IPS-20b (cell line): ENCODE results near the gene ENG.
A peak's percentile ranks its signal among the peaks of the same experiment; 100 is the strongest.

Source experiments
- H3K27ac ChIP-seq: one replicate; pipeline ENCODE4 v1.5.1; 2013; ENCODE audit warnings: low read length
- H3K27me3 ChIP-seq: 2 replicates; pipeline ENCODE4 v1.6.1; 2013; ENCODE audit warnings: mild to moderate bottlenecking, low read length, inconsistent platforms; ENCODE audit not compliant: insufficient read depth
- H3K36me3 ChIP-seq: 2 replicates; pipeline ENCODE4 v1.6.1; 2013; ENCODE audit warnings: low read depth, mild to moderate bottlenecking, inconsistent platforms, low read length, moderate library complexity; ENCODE audit not compliant: insufficient read depth
- H3K4me1 ChIP-seq: 2 replicates; pipeline ENCODE4 v1.6.1; 2013; ENCODE audit warnings: mild to moderate bottlenecking, control low read depth, inconsistent platforms, low read length, moderate library complexity; ENCODE audit not compliant: insufficient read depth
- H3K4me3 ChIP-seq: 2 replicates; pipeline ENCODE4 v1.5.1; 2013; ENCODE audit warnings: mild to moderate bottlenecking, low read length, inconsistent platforms
- H3K9ac ChIP-seq: 2 replicates; pipeline ENCODE4 v1.6.1; 2013; ENCODE audit warnings: low read depth, mild to moderate bottlenecking, inconsistent platforms, low read length, moderate library complexity
- H3K9me3 ChIP-seq: 2 replicates; pipeline ENCODE4 v1.6.1; 2013; ENCODE audit warnings: mild to moderate bottlenecking, low read depth, low read length, inconsistent platforms; ENCODE audit not compliant: insufficient read depth

ENG gene

GRCh38 chr9:127802576-127803443 is 51.6 kb downstream of the ENG start, which contains the start of gene FPGS:
Gene FPGS, plus strand, starts transcription at chr9:127802882. Its CDS starts 43 bp downstream, at chr9:127802925.
- Histone ChIP-seq H3K36me3 (peaks cover 26% of the 10 kb centered on the region), H3K4me1 (peaks cover 8% of the 10 kb centered on the region; the same call in 1 of the 2 replicates), H3K9me3 (no peaks in the 10 kb centered on the region), H3K27me3 (no peaks in the 10 kb centered on the region), H3K27ac (peak within 1 kb of the TSS; percentile 89), H3K9ac (peak within 1 kb of the TSS; percentile 93), H3K4me3 (peak within 1 kb of the TSS; percentile 89)

- peaks cover 8% of the 10 kb centered on the region; the same call in 1 of the 2 replicates for H3K4me1 ChIP-seq
- peaks cover 19% of the 10 kb centered on the region for H3K36me3 ChIP-seq
- no peaks in the 10 kb centered on the region for H3K9me3 ChIP-seq
- peak overlapping the region; percentile 55; the same call in 1 of the 2 replicates for H3K9ac ChIP-seq
- peak overlapping the region; percentile 81 for H3K4me3 ChIP-seq
- H3K27ac ChIP-seq: no peak overlapping the region
- no peaks in the 10 kb centered on the region for H3K27me3 ChIP-seq
These were observed 52.4 kb downstream of the ENG start for GRCh38 chr9:127801955-127802575.

DNA sequence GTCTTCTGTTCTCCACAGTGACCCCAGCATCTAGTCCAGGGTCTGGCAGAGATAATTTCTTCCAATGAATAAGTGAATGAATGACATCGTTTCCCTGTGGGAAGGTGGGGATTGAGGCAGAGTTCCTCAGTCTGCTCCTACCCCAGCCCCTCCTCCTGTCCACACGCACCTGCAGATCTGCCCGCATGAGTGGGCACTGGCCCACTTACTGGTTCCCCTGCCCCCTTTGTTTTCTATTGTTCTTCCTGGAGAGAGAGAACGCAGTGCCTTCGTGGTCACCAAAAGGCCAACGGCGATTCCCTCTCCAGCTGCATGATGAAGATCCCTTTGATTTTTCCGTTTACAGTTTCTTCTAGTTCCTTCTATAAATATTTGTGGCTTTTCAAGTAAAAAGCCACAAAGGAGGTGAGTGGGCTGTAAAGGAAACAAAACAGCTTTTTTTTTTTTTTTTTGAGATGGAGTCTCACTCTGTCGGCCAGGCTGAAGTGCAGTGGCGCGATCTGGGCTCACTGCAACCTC is 57.5 kb downstream of the ENG start:
- Histone ChIP-seq H3K9ac (no peak overlapping the region), H3K36me3 (peaks cover 15% of the 10 kb centered on the region), H3K9me3 (no peaks in the 10 kb centered on the region), H3K4me1 (peaks cover 1% of the 10 kb centered on the region; the same call in 1 of the 2 replicates), H3K4me3 (no peak overlapping the region), H3K27me3 (no peaks in the 10 kb centered on the region), H3K27ac (no peak overlapping the region)

DNA sequence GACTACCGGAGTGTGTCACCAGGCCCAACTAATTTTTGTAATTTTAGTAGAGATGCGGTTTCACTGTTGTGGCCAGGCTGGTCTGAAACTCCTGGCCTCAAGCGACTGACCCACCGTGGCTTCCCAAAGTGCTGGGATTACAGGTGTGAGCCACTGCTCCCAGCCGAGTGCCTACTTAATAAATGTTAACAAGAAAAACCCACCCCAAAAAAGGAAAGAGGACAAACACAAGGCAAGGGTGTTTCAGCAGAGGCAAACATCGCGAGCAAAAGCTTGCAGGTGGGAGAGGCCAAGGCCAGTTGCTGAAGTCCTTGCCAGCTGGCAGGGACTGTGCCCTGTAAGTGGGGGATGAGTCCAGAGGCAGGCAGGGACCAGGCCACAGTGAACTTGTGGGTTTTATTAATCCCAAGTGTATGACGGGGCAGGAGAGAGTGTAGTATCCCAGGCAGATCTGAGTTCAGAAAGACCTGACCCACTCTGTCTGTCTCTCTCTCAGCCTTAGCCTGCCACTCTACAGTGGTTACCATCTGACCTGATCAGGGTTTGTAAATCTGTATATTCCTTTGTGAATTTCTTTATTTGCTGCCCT is 58.1 kb downstream of the ENG start:
- no peaks in the 10 kb centered on the region for H3K27me3 ChIP-seq
- H3K4me3 ChIP-seq: no peak overlapping the region
- H3K4me1 ChIP-seq: no peaks in the 10 kb centered on the region
- no peak overlapping the region for H3K9ac ChIP-seq
- H3K27ac ChIP-seq: no peak overlapping the region
- no peaks in the 10 kb centered on the region for H3K9me3 ChIP-seq
- peaks cover 21% of the 10 kb centered on the region for H3K36me3 ChIP-seq

DNA sequence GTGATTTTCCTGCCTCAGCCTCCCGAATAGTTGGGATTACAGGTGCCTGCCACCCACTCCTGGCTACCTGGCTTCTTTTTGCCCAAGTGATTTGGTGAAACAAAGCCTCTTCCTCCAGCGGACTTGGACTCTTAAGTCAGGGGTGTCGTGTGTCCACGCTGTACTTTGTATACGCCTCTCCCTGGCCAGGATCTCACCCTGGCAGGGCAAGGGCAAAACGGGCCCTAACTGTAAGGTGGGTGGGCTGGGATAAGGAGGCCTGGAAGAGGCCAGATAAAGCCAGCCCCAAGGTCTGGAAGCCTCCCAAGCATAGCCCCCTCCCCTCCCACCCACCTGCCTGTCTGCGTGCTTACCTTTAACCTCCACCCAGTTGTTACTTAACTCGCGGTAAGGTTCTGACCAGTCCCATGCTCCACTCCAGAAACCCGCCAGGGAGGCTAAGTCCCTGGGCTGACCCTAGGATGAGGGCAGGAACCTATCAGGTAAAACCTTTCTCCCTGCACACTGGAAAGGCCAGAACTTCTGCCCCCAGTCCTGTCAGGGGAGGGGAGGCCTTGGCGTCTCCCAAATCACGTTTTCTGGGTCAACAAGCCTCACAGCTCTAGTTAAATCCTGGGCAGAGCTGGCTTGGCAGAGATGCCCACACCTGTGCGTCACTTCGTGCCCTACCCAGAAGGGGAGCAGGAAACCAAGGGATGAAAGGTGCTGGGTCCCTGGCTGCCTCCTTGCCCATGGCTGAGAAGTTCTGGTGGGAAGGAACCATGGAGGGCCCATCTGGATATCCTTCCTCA is 60.3 kb downstream of the ENG start:
- H3K9me3 ChIP-seq: no peaks in the 10 kb centered on the region
- H3K9ac ChIP-seq: no peak overlapping the region
- H3K4me3 ChIP-seq: no peak overlapping the region
- H3K27me3 ChIP-seq: no peaks in the 10 kb centered on the region
- H3K4me1 ChIP-seq: no peaks in the 10 kb centered on the region
- peaks cover 42% of the 10 kb centered on the region for H3K36me3 ChIP-seq
- H3K27ac ChIP-seq: no peak overlapping the region

DNA sequence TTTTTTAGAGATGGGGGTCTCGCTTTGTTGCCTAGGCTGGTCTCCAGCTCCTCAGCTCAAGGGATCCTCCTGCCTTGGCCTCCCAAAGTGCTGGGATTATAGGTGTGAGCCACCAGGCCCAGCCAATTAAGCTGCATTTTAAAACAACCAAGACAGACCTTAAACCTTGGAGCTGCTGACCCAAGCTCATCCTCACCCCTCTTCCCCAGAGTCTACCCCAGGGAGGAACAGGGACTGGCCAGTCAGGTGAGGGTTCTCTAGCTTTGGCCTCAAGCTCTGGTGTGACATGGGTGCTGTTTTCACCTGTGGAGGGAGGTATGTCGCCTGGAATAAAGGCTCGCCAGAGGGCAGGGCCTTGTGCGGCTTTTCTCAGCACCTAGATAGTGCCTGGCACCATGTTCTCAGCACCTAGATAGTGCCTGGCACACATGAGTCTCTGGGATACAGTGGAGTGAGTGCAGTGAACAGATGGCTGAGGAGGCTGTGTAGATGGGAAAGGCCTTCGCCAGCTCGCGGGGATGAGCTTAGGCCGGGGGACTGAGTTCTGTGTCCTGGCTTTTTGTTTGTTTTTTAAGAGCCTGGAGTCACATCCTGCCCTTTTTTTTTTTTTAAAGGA is 61.3 kb downstream of the ENG start:
- H3K27ac ChIP-seq: no peak overlapping the region
- peaks cover 52% of the 10 kb centered on the region for H3K36me3 ChIP-seq

DNA sequence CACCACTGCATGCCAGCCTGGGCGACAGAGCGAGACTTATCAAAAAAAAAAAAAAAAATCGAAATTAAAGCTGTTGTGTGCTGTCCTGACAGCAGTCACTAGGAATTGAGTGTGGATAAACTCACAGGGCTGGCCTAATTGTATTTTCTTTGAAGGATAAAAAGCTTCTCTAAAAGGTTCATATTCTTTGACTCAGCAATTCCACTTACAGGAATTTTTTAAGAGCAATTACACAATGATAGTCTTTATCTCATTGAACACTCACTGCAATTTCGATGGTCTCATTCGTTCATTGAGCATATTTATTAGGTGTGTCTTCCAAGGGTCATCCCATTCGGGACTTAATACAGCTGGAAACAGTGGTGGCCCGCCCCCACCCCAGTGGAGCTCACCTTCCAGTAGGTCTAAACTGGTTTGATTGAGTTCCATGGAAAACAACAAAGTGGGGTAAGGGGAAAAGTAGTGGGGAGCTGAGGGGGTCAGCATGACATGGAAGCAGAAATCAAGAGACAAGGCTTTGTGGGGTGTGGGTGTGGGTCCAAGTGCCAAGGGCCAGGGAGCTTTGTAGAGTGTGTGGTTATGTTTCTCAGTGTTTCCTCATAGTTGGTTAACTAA is 61.9 kb downstream of the ENG start:
- H3K4me1 ChIP-seq: no peaks in the 10 kb centered on the region
- peaks cover 59% of the 10 kb centered on the region for H3K36me3 ChIP-seq
- H3K27me3 ChIP-seq: no peaks in the 10 kb centered on the region
- no peaks in the 10 kb centered on the region for H3K9me3 ChIP-seq
- H3K9ac ChIP-seq: no peak overlapping the region
- no peak overlapping the region for H3K27ac ChIP-seq
- no peak overlapping the region for H3K4me3 ChIP-seq

More for the DNA sequence above, 61.3 kb downstream of the ENG start:
- H3K4me1 ChIP-seq: no peaks in the 10 kb centered on the region
- no peaks in the 10 kb centered on the region for H3K27me3 ChIP-seq
- no peaks in the 10 kb centered on the region for H3K9me3 ChIP-seq
- 0 out of 2 replicates have a peak overlapping the region, but pooled peaks have one; percentile 39 for H3K9ac ChIP-seq
- H3K4me3 ChIP-seq: no peak overlapping the region

GRCh38 chr9:127791085-127791484 is 63.4 kb downstream of the ENG start:
- peaks cover 67% of the 10 kb centered on the region for H3K36me3 ChIP-seq
- H3K27ac ChIP-seq: no peak overlapping the region
- no peak overlapping the region for H3K4me3 ChIP-seq

GRCh38 chr9:127790094-127790855 is 64.2 kb downstream of the ENG start:
- H3K27me3 ChIP-seq: no peaks in the 10 kb centered on the region
- H3K9me3 ChIP-seq: no peaks in the 10 kb centered on the region
- no peak overlapping the region for H3K9ac ChIP-seq
- H3K4me1 ChIP-seq: 0 out of 2 replicates have a peak, but pooled peaks cover 2% of the 10 kb centered on the region
- no peak overlapping the region for H3K4me3 ChIP-seq
- H3K36me3 ChIP-seq: peaks cover 67% of the 10 kb centered on the region
- no peak overlapping the region for H3K27ac ChIP-seq

More at GRCh38 chr9:127791085-127791484, 63.4 kb downstream of the ENG start:
- Histone ChIP-seq H3K9ac (no peak overlapping the region), H3K4me1 (0 out of 2 replicates have a peak, but pooled peaks cover 2% of the 10 kb centered on the region), H3K9me3 (no peaks in the 10 kb centered on the region), H3K27me3 (no peaks in the 10 kb centered on the region)

DNA sequence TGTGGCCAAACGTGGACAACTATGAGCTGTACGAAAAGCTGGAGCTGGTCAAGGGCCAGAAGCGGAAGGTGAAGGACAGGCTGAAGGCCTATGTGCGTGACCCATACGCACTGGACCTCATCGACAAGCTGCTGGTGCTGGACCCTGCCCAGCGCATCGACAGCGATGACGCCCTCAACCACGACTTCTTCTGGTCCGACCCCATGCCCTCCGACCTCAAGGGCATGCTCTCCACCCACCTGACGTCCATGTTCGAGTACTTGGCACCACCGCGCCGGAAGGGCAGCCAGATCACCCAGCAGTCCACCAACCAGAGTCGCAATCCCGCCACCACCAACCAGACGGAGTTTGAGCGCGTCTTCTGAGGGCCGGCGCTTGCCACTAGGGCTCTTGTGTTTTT is 65.3 kb downstream of the ENG start:
- Histone ChIP-seq H3K9me3 (no peaks in the 10 kb centered on the region), H3K4me3 (no peak overlapping the region), H3K4me1 (0 out of 2 replicates have a peak, but pooled peaks cover 2% of the 10 kb centered on the region), H3K27me3 (no peaks in the 10 kb centered on the region), H3K36me3 (peaks cover 67% of the 10 kb centered on the region), H3K9ac (no peak overlapping the region), H3K27ac (no peak overlapping the region)
